ENCODE measurements around the gene PCDHB4.
"Not testable (repeated sequence)": the region's sequence is repeated elsewhere in the genome, so short reads cannot be mapped to it uniquely, and the experiment has no call there.

PCDHB4 gene

DNA sequence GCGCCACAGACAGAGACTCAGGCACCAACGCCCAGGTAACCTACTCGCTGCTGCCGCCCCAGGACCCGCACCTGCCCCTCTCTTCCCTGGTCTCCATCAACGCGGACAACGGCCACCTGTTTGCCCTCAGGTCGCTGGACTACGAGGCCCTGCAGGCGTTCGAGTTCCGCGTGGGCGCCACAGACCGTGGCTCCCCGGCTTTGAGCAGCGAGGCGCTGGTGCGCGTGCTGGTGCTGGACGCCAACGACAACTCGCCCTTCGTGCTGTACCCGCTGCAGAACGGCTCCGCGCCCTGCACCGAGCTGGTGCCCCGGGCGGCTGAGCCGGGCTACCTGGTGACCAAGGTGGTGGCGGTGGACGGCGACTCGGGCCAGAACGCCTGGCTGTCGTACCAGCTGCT is 19.5 kb upstream of the PCDHB4 start:
- not testable (repeated sequence) for H3K36me3 ChIP-seq (ENCODE audit: control insufficient read depth, insufficient read depth, low read length); H3K27ac ChIP-seq (ENCODE audit: low read depth, low read length)

DNA sequence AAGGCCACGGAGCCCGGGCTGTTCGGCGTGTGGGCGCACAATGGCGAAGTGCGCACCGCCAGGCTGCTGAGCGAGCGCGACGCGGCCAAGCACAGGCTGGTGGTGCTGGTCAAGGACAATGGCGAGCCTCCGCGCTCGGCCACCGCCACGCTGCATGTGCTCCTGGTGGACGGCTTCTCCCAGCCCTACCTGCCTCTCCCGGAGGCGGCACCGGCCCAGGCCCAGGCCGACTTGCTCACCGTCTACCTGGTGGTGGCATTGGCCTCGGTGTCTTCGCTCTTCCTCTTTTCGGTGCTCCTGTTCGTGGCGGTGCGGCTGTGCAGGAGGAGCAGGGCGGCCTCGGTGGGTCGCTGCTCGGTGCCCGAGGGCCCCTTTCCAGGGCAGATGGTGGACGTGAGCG is 19.1 kb upstream of the PCDHB4 start:
- not testable (repeated sequence) for H3K36me3 ChIP-seq (ENCODE audit: control insufficient read depth, insufficient read depth, low read length); H3K27me3 ChIP-seq (ENCODE audit: control insufficient read depth, insufficient read depth, low read length); H3K9ac ChIP-seq (ENCODE audit: low read depth, low read length); H3K4me3 ChIP-seq (ENCODE audit: low read depth, low read length); H3K27ac ChIP-seq (ENCODE audit: low read depth, low read length); H3K9me3 ChIP-seq (ENCODE audit: control insufficient read depth, insufficient read depth, low read length); H3K4me1 ChIP-seq (ENCODE audit: control insufficient read depth, insufficient read depth, low read length)

More for the DNA sequence above, 19.5 kb upstream of the PCDHB4 start:
- not testable (repeated sequence) for H3K27me3 ChIP-seq (ENCODE audit: control insufficient read depth, insufficient read depth, low read length); H3K4me1 ChIP-seq (ENCODE audit: control insufficient read depth, insufficient read depth, low read length); H3K9me3 ChIP-seq (ENCODE audit: control insufficient read depth, insufficient read depth, low read length); H3K9ac ChIP-seq (ENCODE audit: low read depth, low read length); H3K4me3 ChIP-seq (ENCODE audit: low read depth, low read length)

DNA sequence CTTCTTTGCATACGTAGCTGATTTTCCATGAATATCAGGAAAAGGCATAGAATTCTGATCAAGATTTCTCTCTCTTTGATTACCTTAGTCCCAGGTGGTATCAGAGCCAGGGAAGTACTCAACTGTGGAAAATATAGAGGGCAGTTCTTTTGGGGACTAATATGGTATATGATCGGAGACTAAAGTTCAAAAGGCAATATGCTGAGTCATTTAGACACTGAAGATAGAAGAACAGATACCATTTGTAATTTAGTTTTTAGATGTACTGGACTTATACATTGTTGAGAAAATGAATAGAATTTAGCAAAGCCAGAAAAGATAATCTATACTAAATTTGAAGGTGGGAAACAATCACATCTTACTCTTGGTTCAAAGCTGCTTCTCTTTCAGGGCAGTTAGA is 16.3 kb upstream of the PCDHB4 start:
- H3K27ac ChIP-seq (ENCODE audit: low read depth, low read length) = no peak overlapping the region
- peaks cover 3% of the 10 kb centered on the region; the same call in 1 of the 2 replicates for H3K9me3 ChIP-seq (ENCODE audit: control insufficient read depth, insufficient read depth, low read length)
- H3K9ac ChIP-seq (ENCODE audit: low read depth, low read length) = no peak overlapping the region
- H3K4me3 ChIP-seq (ENCODE audit: low read depth, low read length) = no peak overlapping the region
- no peaks in the 10 kb centered on the region for H3K36me3 ChIP-seq (ENCODE audit: control insufficient read depth, insufficient read depth, low read length)
- no peaks in the 10 kb centered on the region for H3K4me1 ChIP-seq (ENCODE audit: control insufficient read depth, insufficient read depth, low read length)
- H3K27me3 ChIP-seq (ENCODE audit: control insufficient read depth, insufficient read depth, low read length) = no peaks in the 10 kb centered on the region

DNA sequence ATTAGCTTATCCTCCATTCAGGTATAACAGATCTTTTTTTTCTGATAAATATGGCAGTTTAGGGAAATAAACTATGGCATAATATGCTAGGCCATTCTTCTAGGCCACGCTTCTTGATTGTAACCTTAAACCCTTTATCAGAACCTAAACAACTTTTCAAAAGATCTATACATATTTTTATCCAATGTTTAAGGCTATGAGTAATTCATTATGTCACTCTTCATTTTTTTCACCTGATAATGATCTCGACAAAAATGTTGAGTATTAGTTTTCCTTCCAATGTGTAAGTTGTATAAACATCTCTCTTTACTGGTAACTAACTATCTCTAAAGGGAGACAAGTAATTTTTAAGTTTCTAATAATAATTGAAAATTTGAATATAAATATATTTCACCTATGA is 2.4 kb upstream of the PCDHB4 start:
- H3K36me3 ChIP-seq (ENCODE audit: control insufficient read depth, insufficient read depth, low read length) = no peaks in the 10 kb centered on the region
- no peak overlapping the region for H3K27ac ChIP-seq (ENCODE audit: low read depth, low read length)
- H3K9ac ChIP-seq (ENCODE audit: low read depth, low read length) = no peak overlapping the region
- peaks cover 14% of the 10 kb centered on the region for H3K9me3 ChIP-seq (ENCODE audit: control insufficient read depth, insufficient read depth, low read length)
- H3K4me1 ChIP-seq (ENCODE audit: control insufficient read depth, insufficient read depth, low read length) = no peaks in the 10 kb centered on the region
- no peaks in the 10 kb centered on the region for H3K27me3 ChIP-seq (ENCODE audit: control insufficient read depth, insufficient read depth, low read length)
- no peak overlapping the region for H3K4me3 ChIP-seq (ENCODE audit: low read depth, low read length)

DNA sequence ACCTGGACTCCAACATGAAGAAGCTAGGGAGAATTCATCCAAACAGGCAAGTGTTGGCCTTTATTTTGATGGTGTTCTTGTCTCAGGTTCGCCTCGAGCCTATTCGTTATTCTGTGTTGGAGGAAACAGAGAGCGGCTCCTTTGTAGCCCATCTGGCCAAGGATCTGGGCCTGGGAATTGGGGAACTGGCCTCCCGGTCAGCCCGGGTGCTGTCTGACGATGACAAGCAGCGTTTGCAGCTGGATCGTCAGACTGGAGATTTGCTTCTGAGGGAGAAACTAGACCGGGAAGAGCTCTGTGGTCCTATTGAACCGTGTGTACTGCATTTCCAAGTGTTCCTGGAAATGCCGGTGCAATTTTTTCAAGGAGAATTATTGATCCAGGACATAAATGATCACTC is 367 bp downstream of the PCDHB4 start:
- no peak overlapping the region for H3K9ac ChIP-seq (ENCODE audit: low read depth, low read length)
- no peak overlapping the region for H3K27ac ChIP-seq (ENCODE audit: low read depth, low read length)
- H3K27me3 ChIP-seq (ENCODE audit: control insufficient read depth, insufficient read depth, low read length) = no peaks in the 10 kb centered on the region
- no peaks in the 10 kb centered on the region for H3K36me3 ChIP-seq (ENCODE audit: control insufficient read depth, insufficient read depth, low read length)
- H3K4me1 ChIP-seq (ENCODE audit: control insufficient read depth, insufficient read depth, low read length) = no peaks in the 10 kb centered on the region
- H3K9me3 ChIP-seq (ENCODE audit: control insufficient read depth, insufficient read depth, low read length) = no peaks in the 10 kb centered on the region
- 0 out of 2 replicates have a peak overlapping the region, but pooled peaks have one; percentile 30 for H3K4me3 ChIP-seq (ENCODE audit: low read depth, low read length)

GRCh38 chr5:141123396-141124135 is 1.9 kb downstream of the PCDHB4 start:
- not testable (repeated sequence) for H3K27ac ChIP-seq (ENCODE audit: low read depth, low read length); H3K9ac ChIP-seq (ENCODE audit: low read depth, low read length); H3K9me3 ChIP-seq (ENCODE audit: control insufficient read depth, insufficient read depth, low read length); H3K4me1 ChIP-seq (ENCODE audit: control insufficient read depth, insufficient read depth, low read length); H3K27me3 ChIP-seq (ENCODE audit: control insufficient read depth, insufficient read depth, low read length); H3K4me3 ChIP-seq (ENCODE audit: low read depth, low read length); H3K36me3 ChIP-seq (ENCODE audit: control insufficient read depth, insufficient read depth, low read length)

- no peaks in the 10 kb centered on the region; the same call in 1 of the 2 replicates for H3K9me3 ChIP-seq (ENCODE audit: control insufficient read depth, insufficient read depth, low read length)
- no peak overlapping the region for H3K9ac ChIP-seq (ENCODE audit: low read depth, low read length)
- no peak overlapping the region for H3K27ac ChIP-seq (ENCODE audit: low read depth, low read length)
- peaks cover 7% of the 10 kb centered on the region; the same call in 1 of the 2 replicates for H3K4me1 ChIP-seq (ENCODE audit: control insufficient read depth, insufficient read depth, low read length)
- H3K27me3 ChIP-seq (ENCODE audit: control insufficient read depth, insufficient read depth, low read length) = no peaks in the 10 kb centered on the region
- H3K4me3 ChIP-seq (ENCODE audit: low read depth, low read length) = no peak overlapping the region
- no peaks in the 10 kb centered on the region for H3K36me3 ChIP-seq (ENCODE audit: control insufficient read depth, insufficient read depth, low read length)
These were observed 5.7 kb downstream of the PCDHB4 start for GRCh38 chr5:141127305-141127704.

GRCh38 chr5:141135030-141135717 is 13.6 kb downstream of the PCDHB4 start, which contains the start of gene PCDHB5:
TSS of gene PCDHB5 (plus strand) at chr5:141135206. CDS start at chr5:141135435, 229 bp downstream.
- Histone ChIP-seq H3K4me1 (ENCODE audit: control insufficient read depth, insufficient read depth, low read length) (no peaks in the 10 kb centered on the region), H3K36me3 (ENCODE audit: control insufficient read depth, insufficient read depth, low read length) (no peaks in the 10 kb centered on the region), H3K9ac (ENCODE audit: low read depth, low read length) (peak within 1 kb of the TSS; percentile 80), H3K27me3 (ENCODE audit: control insufficient read depth, insufficient read depth, low read length) (no peaks in the 10 kb centered on the region), H3K27ac (ENCODE audit: low read depth, low read length) (no peak within 1 kb of the TSS), H3K9me3 (ENCODE audit: control insufficient read depth, insufficient read depth, low read length) (peaks cover 20% of the 10 kb centered on the region), H3K4me3 (ENCODE audit: low read depth, low read length) (peak within 1 kb of the TSS; percentile 65)

GRCh38 chr5:141135718-141136266 is 14.2 kb downstream of the PCDHB4 start:
- Histone ChIP-seq H3K27ac (ENCODE audit: low read depth, low read length) (no peak overlapping the region), H3K36me3 (ENCODE audit: control insufficient read depth, insufficient read depth, low read length) (no peaks in the 10 kb centered on the region), H3K4me1 (ENCODE audit: control insufficient read depth, insufficient read depth, low read length) (no peaks in the 10 kb centered on the region), H3K9me3 (ENCODE audit: control insufficient read depth, insufficient read depth, low read length) (peaks cover 20% of the 10 kb centered on the region), H3K27me3 (ENCODE audit: control insufficient read depth, insufficient read depth, low read length) (no peaks in the 10 kb centered on the region), H3K9ac (ENCODE audit: low read depth, low read length) (peak overlapping the region; percentile 80; the same call in 1 of the 2 replicates), H3K4me3 (ENCODE audit: low read depth, low read length) (peak overlapping the region; percentile 65)

GRCh38 chr5:141137346-141137745 is 15.7 kb downstream of the PCDHB4 start:
- H3K9me3 ChIP-seq (ENCODE audit: control insufficient read depth, insufficient read depth, low read length) = peaks cover 20% of the 10 kb centered on the region
- H3K27me3 ChIP-seq (ENCODE audit: control insufficient read depth, insufficient read depth, low read length); H3K36me3 ChIP-seq (ENCODE audit: control insufficient read depth, insufficient read depth, low read length); H3K9ac ChIP-seq (ENCODE audit: low read depth, low read length); H3K4me3 ChIP-seq (ENCODE audit: low read depth, low read length); H3K27ac ChIP-seq (ENCODE audit: low read depth, low read length); H3K4me1 ChIP-seq (ENCODE audit: control insufficient read depth, insufficient read depth, low read length): not testable (repeated sequence)

- no peaks in the 10 kb centered on the region for H3K27me3 ChIP-seq (ENCODE audit: control insufficient read depth, insufficient read depth, low read length)
- H3K36me3 ChIP-seq (ENCODE audit: control insufficient read depth, insufficient read depth, low read length) = no peaks in the 10 kb centered on the region
- peaks cover 9% of the 10 kb centered on the region; the same call in 1 of the 2 replicates for H3K9me3 ChIP-seq (ENCODE audit: control insufficient read depth, insufficient read depth, low read length)
- H3K27ac ChIP-seq (ENCODE audit: low read depth, low read length) = no peak within 1 kb of the TSS
- H3K9ac ChIP-seq (ENCODE audit: low read depth, low read length) = no peak within 1 kb of the TSS
- H3K4me3 ChIP-seq (ENCODE audit: low read depth, low read length) = no peak within 1 kb of the TSS
- H3K4me1 ChIP-seq (ENCODE audit: control insufficient read depth, insufficient read depth, low read length) = no peaks in the 10 kb centered on the region
These were observed 28.2 kb downstream of the PCDHB4 start, which contains the start of gene PCDHB6 for GRCh38 chr5:141149812-141150211. TSS of gene PCDHB6 (plus strand) at chr5:141150057. CDS start at chr5:141150258, 201 bp downstream.

Data from HUES48 (cell line).